Iris pigment epithelial cell (primary cell): ENCODE measurements around the gene STAG3.
"Not testable (repeated sequence)": the region's sequence is repeated elsewhere in the genome, so short reads cannot be mapped to it uniquely, and the experiment has no call there.

Source experiments
- DNase-seq: peaks from one replicate; pipeline ENCODE4 v3.0.0-alpha.2; 2011; ENCODE audit warnings: low read depth

STAG3 gene

GRCh38 chr7:100247152-100247757 lies 69.5 kb downstream of the STAG3 start:
- DNase-seq = peak; percentile 89

- DNase-seq = no peak
Measured at GRCh38 chr7:100248483-100248882, 70.8 kb downstream of the STAG3 start.

GRCh38 chr7:100257017-100257416 lies 79.3 kb downstream of the STAG3 start:
- no peak for DNase-seq

- DNase-seq = not testable (repeated sequence)
Measured at GRCh38 chr7:100259984-100260383, 82.3 kb downstream of the STAG3 start.

GRCh38 chr7:100262896-100263295 lies 85.2 kb downstream of the STAG3 start:
- not testable (repeated sequence) for DNase-seq
